IMR-90 (cell line): Measurements from ENCODE around the gene MAML3. TPM values are rescaled to one million over a fixed set of nuclear protein-coding genes. Genes with fewer than 3 reads are reported as not detected.

ENCODE experiments used
- ATAC-seq: fragments of 200-7000 bp; cut with Tn5 transposase; 2 replicates; pipeline ENCODE4 v1.9.1; 2020; ENCODE audit warnings: low read depth, mild to moderate bottlenecking, moderate library complexity
- BruUV-seq: library from RNA; stranded (reverse); fragments of 400-500 nt; replicated peaks from 2 replicates; lab custom pipeline; 2021; lab: Mats Ljungman, UMichigan
- CTCF ChIA-PET: fragments of 300-600 bp; formaldehyde crosslinking; extraction: SDS; loops from one replicate; lab custom pipeline; 2021; ENCODE audit warnings: antibody characterized with exemption; lab: Yijun Ruan, JAX
- POLR2A ChIA-PET: fragments of 300-600 bp; sonication (Branson Sonifier 250); formaldehyde crosslinking; loops from one replicate; lab custom pipeline; 2022; ENCODE audit warnings: antibody characterized with exemption; ENCODE audit not compliant: unreplicated experiment; lab: Charles Lee
- DNase-seq: peaks from one replicate; pipeline ENCODE4 v3.0.0; 2013
- H2AFZ ChIP-seq: replicated peaks from 2 replicates; pipeline ENCODE3; 2013; ENCODE audit warnings: low read length, mild to moderate bottlenecking; ENCODE audit not compliant: poor library complexity
- H2AK5ac ChIP-seq: 2 replicates; pipeline ENCODE4 v1.6.1; 2013; ENCODE audit warnings: low read depth, low read length, inconsistent platforms
- H2AK9ac ChIP-seq: replicated peaks from 2 replicates; pipeline ENCODE3; 2013; ENCODE audit warnings: mild to moderate bottlenecking, low read depth, low read length, moderate library complexity; ENCODE audit not compliant: poor library complexity
- H2BK120ac ChIP-seq: 2 replicates; pipeline ENCODE4 v1.6.1; 2013; ENCODE audit warnings: low read depth, low read length, inconsistent platforms
- H2BK15ac ChIP-seq: 3 replicates; pipeline ENCODE4 v1.6.1; 2013; ENCODE audit warnings: low read depth, low read length, inconsistent platforms
- H2BK20ac ChIP-seq: 2 replicates; pipeline ENCODE4 v1.6.1; 2013; ENCODE audit warnings: low read depth, mild to moderate bottlenecking, inconsistent platforms, low read length, moderate library complexity
- H2BK5ac ChIP-seq: 2 replicates; pipeline ENCODE4 v1.6.1; 2013; ENCODE audit warnings: mild to moderate bottlenecking, low read depth, low read length, inconsistent platforms; ENCODE audit not compliant: poor library complexity, severe bottlenecking
- H3K14ac ChIP-seq: replicated peaks from 2 replicates; pipeline ENCODE4 v1.6.1; 2013; ENCODE audit warnings: low read depth, low read length, inconsistent platforms
- H3K18ac ChIP-seq: 2 replicates; pipeline ENCODE4 v1.6.1; 2013; ENCODE audit warnings: low read depth, low read length, control low read depth
- H3K23ac ChIP-seq: 2 replicates; pipeline ENCODE4 v1.6.1; 2013; ENCODE audit warnings: low read depth, low read length, inconsistent platforms
- H3K27ac ChIP-seq: 2 replicates; pipeline ENCODE4 v1.5.1; 2013; ENCODE audit warnings: mild to moderate bottlenecking, control low read depth, low read length; ENCODE audit not compliant: insufficient read depth
- H3K27me3 ChIP-seq: 2 replicates; pipeline ENCODE4 v1.6.1; 2013; ENCODE audit warnings: low read length; ENCODE audit not compliant: control insufficient read depth, insufficient read depth
- H3K36me3 ChIP-seq: 2 replicates; pipeline ENCODE4 v1.6.1; 2013; ENCODE audit warnings: low read length, mixed read lengths; ENCODE audit not compliant: control insufficient read depth, insufficient read depth
- H3K4ac ChIP-seq: 2 replicates; pipeline ENCODE4 v1.6.1; 2013; ENCODE audit warnings: low read depth, low read length, inconsistent platforms
- H3K4me1 ChIP-seq: 2 replicates; pipeline ENCODE4 v1.6.1; 2013; ENCODE audit warnings: low read length, mixed read lengths; ENCODE audit not compliant: control insufficient read depth, insufficient read depth
- H3K4me2 ChIP-seq: 2 replicates; pipeline ENCODE4 v1.6.1; 2013; ENCODE audit warnings: low read depth, mild to moderate bottlenecking, control low read depth, low read length, moderate library complexity
- H3K4me3 ChIP-seq: 2 replicates; pipeline ENCODE4 v1.5.1; 2013; ENCODE audit warnings: low read depth, mild to moderate bottlenecking, control low read depth, low read length, moderate library complexity; ENCODE audit not compliant: insufficient read depth
- H3K56ac ChIP-seq: 2 replicates; pipeline ENCODE4 v1.6.1; 2013; ENCODE audit warnings: low read length, inconsistent platforms; ENCODE audit not compliant: insufficient read depth; ENCODE audit errors: extremely low read depth
- H3K79me1 ChIP-seq, 2 experiments: 2 replicates each; pipeline ENCODE4 v1.6.1; 2013; ENCODE audit warnings: low read length in 2 of 2, inconsistent platforms in 1 of 2, low read depth in 1 of 2
- H3K9ac ChIP-seq: 2 replicates; pipeline ENCODE4 v1.6.1; 2013; ENCODE audit warnings: low read depth, low read length, control low read depth
- H3K9me1 ChIP-seq: 2 replicates; pipeline ENCODE4 v1.6.1; 2013; ENCODE audit warnings: low read length, inconsistent platforms; ENCODE audit not compliant: insufficient read depth
- H3K9me3 ChIP-seq: 2 replicates; pipeline ENCODE4 v1.6.1; 2013; ENCODE audit warnings: low read length; ENCODE audit not compliant: control insufficient read depth, insufficient read depth
- H4K20me1 ChIP-seq: 2 replicates; pipeline ENCODE4 v1.6.1; 2013; ENCODE audit warnings: low read length, inconsistent platforms; ENCODE audit not compliant: insufficient read depth
- H4K5ac ChIP-seq: 2 replicates; pipeline ENCODE4 v1.6.1; 2013; ENCODE audit warnings: mild to moderate bottlenecking, low read depth, low read length, control low read depth
- H4K8ac ChIP-seq, 2 experiments: 2 replicates each; pipeline ENCODE4 v1.6.1; 2013; ENCODE audit warnings: low read depth in 2 of 2, low read length in 2 of 2, control low read depth in 1 of 2, inconsistent platforms in 1 of 2
- H4K91ac ChIP-seq: 2 replicates; pipeline ENCODE4 v1.6.1; 2013; ENCODE audit warnings: low read depth, low read length, inconsistent platforms; ENCODE audit not compliant: insufficient read depth
- MAZ ChIP-seq: IDR thresholded peaks from 2 replicates; pipeline ENCODE4 v1.6.1; 2012; ENCODE audit warnings: low read depth, mild to moderate bottlenecking, low read length, improper control_type of control experiment, moderate library complexity, borderline replicate concordance
- MXI1 ChIP-seq: IDR thresholded peaks from 2 replicates; pipeline ENCODE4 v1.6.1; 2012; ENCODE audit warnings: low read depth, mild to moderate bottlenecking, low read length, moderate library complexity, borderline replicate concordance
- USF2 ChIP-seq: fragments of 150-350 bp; IDR thresholded peaks from 2 replicates; pipeline ENCODE4 v1.6.1; 2017; ENCODE audit warnings: mild to moderate bottlenecking, antibody characterized with exemption, low read length, low read depth
- WGBS, 2 experiments: methylation state at CpG; one replicate each; pipeline versions ENCODE4 v1.1.5 to v1.1.7; 2013; ENCODE audit warnings: missing lambda C conversion rate in 2 of 2; ENCODE audit not compliant: insufficient read length in 1 of 2; ENCODE audit errors: extremely low coverage in 2 of 2; 5-methylcytosine and 5-hydroxymethylcytosine counted together
- dilution Hi-C: fragments of 300-500 bp; cut with HindIII; formaldehyde crosslinking; loops from one replicate; pipeline ENCODE4 v1.14.3; 2018; ENCODE audit warnings: low sequenced_read_pairs; ENCODE audit not compliant: unreplicated experiment
- in situ Hi-C: fragments of 300-500 bp; cut with MboI; formaldehyde crosslinking; loops from 3 replicates; pipeline ENCODE4 v1.14.3; 2019; ENCODE audit warnings: low sequenced_read_pairs, inconsistent platforms, mixed read lengths
- intact Hi-C: fragments of 100-400 bp; cut with micrococcal nuclease; formaldehyde crosslinking; loops from 2 replicates; pipeline ENCODE4 v1.10.0; 2022
- polyA plus RNA-seq, 3 experiments: library from polyadenylated mRNA; depleted of rRNA; stranded (reverse); fragments of >200 nt; gene quantifications; 2 replicates each; pipeline ENCODE4 v1.2.3, GENCODE V29; 2012; ENCODE audit warnings: low replicate concordance in 1 of 3
- total RNA-seq: library from RNA; depleted of rRNA; stranded (reverse); fragments of >200 nt; gene quantifications from 2 replicates; pipeline ENCODE4 v1.2.3, GENCODE V29; 2012

MAML3 gene
- total and polyA plus RNA-seq, 2 of the 4 experiments (the other 2 are of a cell fraction) = 0.90 to 1.7 TPM

- H4K8ac ChIP-seq = no peak overlapping the region
- H3K36me3 ChIP-seq = no peaks in the 10 kb centered on the region
- no peak overlapping the region for H3K27ac ChIP-seq
- H3K9me1 ChIP-seq = no peaks in the 10 kb centered on the region
- H3K4ac ChIP-seq = no peak overlapping the region
- H2BK5ac ChIP-seq = no peak overlapping the region
- no TSS peak for BruUV-seq
- H3K4me1 ChIP-seq = no peaks in the 10 kb centered on the region
- ChIA-PET POLR2A (interaction anchor here (0.7 kb wide), 1 partner anchor 335 kb away, joined by 7 read pairs; no protein-coding TSS in a partner anchor), CTCF (interaction anchor here (1.5 kb wide), 1 partner anchor 92 kb away, joined by 4 read pairs; no protein-coding TSS in a partner anchor)
- WGBS, 2 experiments = no CpG with 5 or more reads among the region's 5 CpGs
- H3K79me1 ChIP-seq = peaks cover 5 to 10% of the 10 kb centered on the region in 2 experiments; a peak in 2 of 4 replicates
- no peak overlapping the region for H2BK20ac ChIP-seq
- no peak overlapping the region for H4K5ac ChIP-seq
- ATAC-seq (no peak), DNase-seq (no peak)
- no peaks in the 10 kb centered on the region for H3K9me3 ChIP-seq
- intact Hi-C loops = no loop called here
- H3K14ac ChIP-seq = no peak overlapping the region
- H2AFZ ChIP-seq = no peak overlapping the region
- no peak overlapping the region for H3K9ac ChIP-seq
- TF ChIP-seq MAZ (no peak), USF2 (no peak), MXI1 (no peak)
- H3K27me3 ChIP-seq = no peaks in the 10 kb centered on the region
- H4K20me1 ChIP-seq = no peaks in the 10 kb centered on the region
- H2AK5ac ChIP-seq = no peak overlapping the region
- H3K4me2 ChIP-seq = no peak overlapping the region
- no peak overlapping the region for H3K4me3 ChIP-seq
- in situ Hi-C loops = no loop called here
- no peak overlapping the region for H2BK15ac ChIP-seq
- H3K23ac ChIP-seq = no peak overlapping the region
- H3K18ac ChIP-seq = no peak overlapping the region
- H2BK120ac ChIP-seq = no peak overlapping the region
- H2AK9ac ChIP-seq = no peak overlapping the region
- H3K56ac ChIP-seq = no peak overlapping the region
- no peak overlapping the region for H4K91ac ChIP-seq
- dilution Hi-C loops = no loop called here
These were observed 9.9 kb downstream of the MAML3 start for GRCh38 chr4:140144050-140144449.
